Stimulated activated CD8-positive, alpha-beta memory T cell treated with anti-CD3 and anti-CD28 coated beads, Interleukin-4, amount 100 ng/mL, for 48 hours (primary cell): ENCODE data around the gene EFEMP2.

Source experiments
- DNase-seq: peaks from one replicate; pipeline ENCODE4 v3.0.0-alpha.2; 2020

The EFEMP2 gene

GRCh38 chr11:65817835-65818680 lies 54.5 kb downstream of the EFEMP2 start:
- peak; percentile 100 for DNase-seq

- no peak for DNase-seq
Measured at GRCh38 chr11:65817312-65817834, 55.2 kb downstream of the EFEMP2 start.

- no peak for DNase-seq
Measured at GRCh38 chr11:65816696-65817095, 55.9 kb downstream of the EFEMP2 start.
